Esophagus muscularis mucosa (tissue), 4 donors: Measurements from ENCODE around the gene PHOX2A. TPM values are rescaled to one million over a fixed set of nuclear protein-coding genes. Genes with fewer than 3 reads are reported as not detected.
A peak's percentile ranks its signal among the peaks of the same experiment; 100 is the strongest.
"Not testable (repeated sequence)": the region's sequence is repeated elsewhere in the genome, so short reads cannot be mapped to it uniquely, and the experiment has no call there.

Experiments used
- DNase-seq: peaks from one replicate; pipeline ENCODE4 v3.0.0-alpha.2; 2017; ENCODE audit errors: extremely low spot score
- H3K27ac ChIP-seq, 4 donors: fragments of 200-600 bp; sonication (generic); replicated peaks in 1 of 4; 1 replicate in 3 of 4; 2 replicates in 1 of 4; pipeline ENCODE4 v1.5.1; 2016 to 2019; ENCODE audit warnings: mild to moderate bottlenecking in 1 of 4
- H3K27me3 ChIP-seq, 4 donors: fragments of 200-600 bp; sonication (generic); one replicate each; pipeline versions ENCODE4 v1.5.1 to v1.6.0; 2016 to 2019
- H3K36me3 ChIP-seq, 4 donors: fragments of 200-600 bp; sonication (generic); one replicate each; pipeline ENCODE4 v1.5.1; 2016 to 2019
- H3K4me1 ChIP-seq, 4 donors: fragments of 200-600 bp; sonication (generic); one replicate each; pipeline ENCODE4 v1.5.1; 2016 to 2019
- H3K4me3 ChIP-seq, 4 donors: fragments of 200-600 bp; sonication (generic); 1 replicate in 2 of 4; 2 replicates in 2 of 4; pipeline ENCODE4 v1.5.1; 2016 to 2019; ENCODE audit warnings: mild to moderate bottlenecking in 4 of 4, moderate library complexity in 1 of 4
- H3K9me3 ChIP-seq, 4 donors: fragments of 200-600 bp; sonication (generic); 1 replicate in 3 of 4; 2 replicates in 1 of 4; pipeline ENCODE4 v1.5.1; 2016 to 2019
- EP300 ChIP-seq: sonication (generic); formaldehyde crosslinking; IDR thresholded peaks from one replicate; pipeline ENCODE4 v1.6.1; 2017; ENCODE audit warnings: antibody characterized with exemption
- POLR2A ChIP-seq: fragments of 450-650 bp; IDR thresholded peaks from one replicate; pipeline ENCODE4 v1.6.1; 2017; ENCODE audit warnings: antibody characterized with exemption, moderate library complexity, mild to moderate bottlenecking, low read depth
- POLR2AphosphoS5 ChIP-seq, 2 donors: sonication (generic); formaldehyde crosslinking; IDR thresholded peaks; one replicate each; pipeline ENCODE4 v1.6.1; 2017; ENCODE audit warnings: antibody characterized with exemption in 2 of 2
- WGBS: methylation state at CpG from one replicate; pipeline ENCODE4 v1.1.5; 2018; 5-methylcytosine and 5-hydroxymethylcytosine counted together
- intact Hi-C: fragments of 100-400 bp; cut with DNase I; formaldehyde crosslinking; loops from one replicate; pipeline ENCODE4 v1.15.1; 2023
- total RNA-seq, 4 donors: library from RNA; depleted of rRNA; stranded (reverse); fragments of >200 nt; gene quantifications; one replicate each; pipeline versions ENCODE4 v1.1.0 to v1.2.1, GENCODE V29; 2016
- TF ChIP-seq, protein P1 (sequence below), 3 experiments: fragments of 200-600 bp in 2 of 3; fragments of 450-650 bp in 1 of 3; sonication (generic) in 2 of 3; IDR thresholded peaks; one replicate each; pipeline ENCODE4 v1.5.1; 2017 to 2019; ENCODE audit warnings: antibody characterized with exemption in 3 of 3, mild to moderate bottlenecking in 2 of 3, moderate library complexity in 1 of 3

Gene PHOX2A
- total RNA-seq, 4 donors from 2014 or later, result 1.2 to 1.3 (median 1.3) TPM

DNA sequence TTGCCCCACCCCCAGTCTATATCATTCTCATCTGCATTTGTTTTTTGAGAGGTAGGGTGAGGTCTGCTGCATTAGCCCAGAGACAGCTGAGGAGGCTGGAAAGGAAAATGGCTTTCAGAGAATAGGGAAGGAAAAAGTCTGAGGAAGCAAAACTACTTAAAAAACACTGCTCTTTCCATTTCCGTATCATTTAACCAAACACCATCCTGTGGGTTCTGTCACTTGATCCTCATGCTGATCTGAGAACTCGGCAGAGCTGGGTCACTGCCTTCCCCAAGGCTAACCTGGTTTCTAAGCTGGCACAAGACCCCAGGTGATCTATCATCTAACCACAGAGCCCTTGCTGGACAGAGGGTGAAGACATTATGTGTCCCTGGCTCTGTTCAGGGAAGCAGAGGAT, 26.1 kb downstream of the PHOX2A start:
- H3K4me1 ChIP-seq, result peaks cover 7 to 13% (median 11%) of the 10 kb centered on the region in 4 donors
- H3K4me3 ChIP-seq, result peak overlapping the region in 1 of 4 donors; percentile 25
- 17% methylated on average over 2 of the region's 2 CpGs for WGBS
- DNase-seq, result no peak
- no peaks in the 10 kb centered on the region for H3K9me3 ChIP-seq
- no peak for TF ChIP-seq POLR2A
- TF ChIP-seq, protein P1, sequence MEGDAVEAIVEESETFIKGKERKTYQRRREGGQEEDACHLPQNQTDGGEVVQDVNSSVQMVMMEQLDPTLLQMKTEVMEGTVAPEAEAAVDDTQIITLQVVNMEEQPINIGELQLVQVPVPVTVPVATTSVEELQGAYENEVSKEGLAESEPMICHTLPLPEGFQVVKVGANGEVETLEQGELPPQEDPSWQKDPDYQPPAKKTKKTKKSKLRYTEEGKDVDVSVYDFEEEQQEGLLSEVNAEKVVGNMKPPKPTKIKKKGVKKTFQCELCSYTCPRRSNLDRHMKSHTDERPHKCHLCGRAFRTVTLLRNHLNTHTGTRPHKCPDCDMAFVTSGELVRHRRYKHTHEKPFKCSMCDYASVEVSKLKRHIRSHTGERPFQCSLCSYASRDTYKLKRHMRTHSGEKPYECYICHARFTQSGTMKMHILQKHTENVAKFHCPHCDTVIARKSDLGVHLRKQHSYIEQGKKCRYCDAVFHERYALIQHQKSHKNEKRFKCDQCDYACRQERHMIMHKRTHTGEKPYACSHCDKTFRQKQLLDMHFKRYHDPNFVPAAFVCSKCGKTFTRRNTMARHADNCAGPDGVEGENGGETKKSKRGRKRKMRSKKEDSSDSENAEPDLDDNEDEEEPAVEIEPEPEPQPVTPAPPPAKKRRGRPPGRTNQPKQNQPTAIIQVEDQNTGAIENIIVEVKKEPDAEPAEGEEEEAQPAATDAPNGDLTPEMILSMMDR (IDR thresholded peaks at IDR 0.05), result no peak
- TF ChIP-seq POLR2AphosphoS5 (IDR thresholded peaks at IDR 0.05), result no peak
- no peak for TF ChIP-seq EP300
- H3K36me3 ChIP-seq, result no peaks in the 10 kb centered on the region
- intact Hi-C loops, result no loop called here
- H3K27me3 ChIP-seq, result peaks cover 0 to 6% (median 0%) of the 10 kb centered on the region in 4 donors
- H3K27ac ChIP-seq, result peak overlapping the region in 1 of 4 donors; percentile 11

DNA sequence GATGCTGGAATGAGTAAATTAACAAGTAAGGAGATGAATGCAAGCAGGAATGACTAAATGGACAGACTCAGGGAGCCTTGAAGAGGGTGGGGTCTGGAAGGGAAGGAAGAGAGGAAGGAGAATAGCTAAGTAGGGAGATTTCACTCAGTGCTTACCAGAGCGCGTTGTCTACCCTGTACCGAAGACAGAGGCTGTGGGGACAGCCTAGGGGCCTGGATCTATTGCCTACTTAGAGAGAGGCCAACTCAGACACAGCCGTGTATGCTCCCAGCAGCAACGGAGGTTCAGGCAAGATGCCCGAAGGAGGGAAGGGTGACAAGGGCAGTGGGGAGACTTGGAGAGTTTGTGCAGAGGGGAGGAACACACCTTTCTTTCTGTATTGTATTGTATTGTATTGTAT, 27.3 kb downstream of the PHOX2A start, which contains the start of gene FOLR2:
Gene FOLR2, plus strand, starts transcription at position 157 of the 400 bp plus-strand sequence. CDS start 1,791 bp downstream, outside the sequence.
- no peak for DNase-seq
- H3K27ac ChIP-seq, result peak within 1 kb of the TSS in 1 of 4 donors; percentile 11
- TF ChIP-seq POLR2AphosphoS5 (IDR thresholded peaks at IDR 0.05) (no peak), EP300 (no peak), POLR2A (no peak)
- TF ChIP-seq, protein P1 (IDR thresholded peaks at IDR 0.05), result no peak
- peak within 1 kb of the TSS; percentile 5 to 38 (median 22) for H3K4me3 ChIP-seq
- peaks cover 0 to 1% (median under 1%) of the 10 kb centered on the region in 4 donors for H3K4me1 ChIP-seq
- H3K9me3 ChIP-seq, result no peaks in the 10 kb centered on the region
- intact Hi-C loops, result no loop called here
- WGBS, result 73% methylated on average over 6 of the region's 6 CpGs
- no peaks in the 10 kb centered on the region for H3K36me3 ChIP-seq
- H3K27me3 ChIP-seq, result peaks cover 0 to 6% (median 0%) of the 10 kb centered on the region in 4 donors

DNA sequence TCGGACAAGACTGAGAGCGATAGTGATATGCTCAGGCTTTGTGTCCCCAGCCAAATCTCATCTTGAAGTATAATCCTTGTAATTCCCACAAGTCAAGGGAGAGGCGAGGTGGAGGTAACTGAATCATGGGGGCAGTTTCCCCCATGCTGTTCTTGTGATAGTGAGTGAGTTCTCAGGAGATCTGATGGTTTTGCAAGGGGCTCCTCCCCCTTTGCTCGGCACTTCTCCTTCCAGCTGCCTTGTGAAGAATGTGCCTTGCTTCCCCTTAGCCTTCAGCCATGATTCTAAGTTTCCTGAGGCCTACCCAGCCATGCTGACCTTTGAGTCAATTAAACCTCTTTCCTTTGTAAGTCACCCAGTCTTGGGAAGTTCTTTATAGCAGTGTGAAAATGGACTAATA, 34.9 kb downstream of the PHOX2A start:
- intact Hi-C loops, result no loop called here
- TF ChIP-seq, protein P1 (IDR thresholded peaks at IDR 0.05), result no peak
- TF ChIP-seq POLR2AphosphoS5 (IDR thresholded peaks at IDR 0.05), result no peak
- no peak for TF ChIP-seq POLR2A
- TF ChIP-seq EP300, result no peak
- no peak overlapping the region for H3K27ac ChIP-seq
- H3K4me3 ChIP-seq, result no peak overlapping the region
- 76% methylated on average over 4 of the region's 4 CpGs for WGBS
- no peaks in the 10 kb centered on the region for H3K4me1 ChIP-seq
- H3K27me3 ChIP-seq, result peaks cover 0 to 7% (median 0%) of the 10 kb centered on the region in 4 donors
- no peaks in the 10 kb centered on the region for H3K36me3 ChIP-seq
- H3K9me3 ChIP-seq, result peaks cover 0 to 14% (median 3%) of the 10 kb centered on the region in 4 donors
- DNase-seq, result no peak

DNA sequence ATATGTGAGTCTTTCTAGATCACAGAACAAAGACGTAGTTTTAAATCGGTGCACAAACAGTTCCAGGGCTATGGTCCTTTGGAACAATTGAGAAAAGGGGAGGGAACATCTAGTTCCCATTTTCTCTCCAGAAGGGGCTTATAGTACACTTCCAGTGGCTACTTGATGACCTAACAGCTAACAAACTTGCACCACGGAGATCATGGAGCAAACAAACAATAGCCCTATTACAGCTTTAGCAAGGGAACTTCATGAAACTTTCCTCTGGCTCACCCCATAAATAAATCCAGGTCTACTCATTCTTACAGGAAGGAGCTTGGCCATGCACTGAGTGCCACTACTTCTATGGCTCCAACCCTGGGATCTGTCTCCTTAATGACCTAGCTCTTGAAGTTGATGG, 35.7 kb downstream of the PHOX2A start:
- intact Hi-C loops, result no loop called here
- H3K27ac ChIP-seq, result no peak overlapping the region
- H3K9me3 ChIP-seq, result peaks cover 0 to 14% (median 3%) of the 10 kb centered on the region in 4 donors
- H3K4me1 ChIP-seq, result no peaks in the 10 kb centered on the region
- no peak overlapping the region for H3K4me3 ChIP-seq
- no peaks in the 10 kb centered on the region for H3K36me3 ChIP-seq
- H3K27me3 ChIP-seq, result peaks cover 0 to 7% (median 0%) of the 10 kb centered on the region in 4 donors
- DNase-seq, result no peak
- TF ChIP-seq POLR2A, result no peak
- TF ChIP-seq POLR2AphosphoS5 (IDR thresholded peaks at IDR 0.05), result no peak
- TF ChIP-seq EP300, result no peak
- TF ChIP-seq, protein P1 (IDR thresholded peaks at IDR 0.05), result no peak
- WGBS, result 70% methylated on average over 3 of the region's 3 CpGs

DNA sequence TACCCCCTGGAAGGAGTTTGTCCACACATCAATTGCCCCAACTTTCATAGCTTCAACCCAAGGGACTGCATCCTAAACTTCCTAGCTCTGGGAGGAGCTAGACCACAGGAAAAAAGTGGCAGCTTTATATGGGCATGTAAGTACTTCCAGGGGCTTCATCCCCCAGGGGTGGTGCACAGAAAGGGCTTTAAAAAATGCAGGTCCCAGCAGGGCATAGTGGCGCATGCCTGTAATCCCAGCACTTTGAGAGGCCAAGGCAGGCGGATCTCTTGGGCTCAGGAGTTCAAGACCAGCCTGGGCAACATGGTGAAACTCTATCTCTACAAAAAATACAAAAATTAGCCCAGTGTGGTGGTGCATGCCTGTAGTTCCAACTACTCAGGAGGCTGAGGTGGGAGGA, 37.2 kb downstream of the PHOX2A start:
- H3K36me3 ChIP-seq, H3K27ac ChIP-seq, intact Hi-C loops, H3K4me3 ChIP-seq, H3K4me1 ChIP-seq, H3K27me3 ChIP-seq: not testable (repeated sequence)
- 90% methylated on average over 2 of the region's 2 CpGs for whole genome bisulfite sequencing
- H3K9me3 ChIP-seq, result peaks cover 0 to 14% (median 3%) of the 10 kb centered on the region in 4 donors
- peak; percentile 70 for DNase-seq
